Astrocyte (in vitro differentiated cells and primary cell): ENCODE measurements around the gene SNTB2.

Experiments used
- CTCF ChIP-seq: IDR thresholded peaks from 2 replicates; pipeline ENCODE4 v1.5.1; 2011; ENCODE audit warnings: low read depth, mild to moderate bottlenecking, inconsistent platforms, low read length, moderate library complexity; ENCODE audit not compliant: insufficient read depth
- EZH2 ChIP-seq: IDR thresholded peaks from 2 replicates; pipeline ENCODE4 v1.6.1; 2012; ENCODE audit warnings: mild to moderate bottlenecking, low read length, inconsistent platforms; ENCODE audit not compliant: insufficient read depth

GRCh38 chr16:69277413-69277812 is 90.4 kb downstream of the SNTB2 start:
- no peak for TF ChIP-seq CTCF
- no peak for TF ChIP-seq EZH2
